Body of pancreas (tissue), 4 donors: ENCODE measurements around the gene NSFL1C.

Experiments used
- POLR2A ChIP-seq, 3 donors: fragments of 450-650 bp; IDR thresholded peaks; one replicate each; pipeline ENCODE4 v1.6.1; 2016; ENCODE audit warnings: antibody characterized with exemption in 3 of 3, mild to moderate bottlenecking in 2 of 3
- TF ChIP-seq, protein P1 (sequence below), 7 experiments: fragments of 450-650 bp in 4 of 7; fragments of 200-600 bp in 3 of 7; sonication (generic) in 3 of 7; IDR thresholded peaks; one replicate each; pipeline ENCODE4 v1.5.1; 2016 to 2019; ENCODE audit warnings: antibody characterized with exemption in 7 of 7

DNA sequence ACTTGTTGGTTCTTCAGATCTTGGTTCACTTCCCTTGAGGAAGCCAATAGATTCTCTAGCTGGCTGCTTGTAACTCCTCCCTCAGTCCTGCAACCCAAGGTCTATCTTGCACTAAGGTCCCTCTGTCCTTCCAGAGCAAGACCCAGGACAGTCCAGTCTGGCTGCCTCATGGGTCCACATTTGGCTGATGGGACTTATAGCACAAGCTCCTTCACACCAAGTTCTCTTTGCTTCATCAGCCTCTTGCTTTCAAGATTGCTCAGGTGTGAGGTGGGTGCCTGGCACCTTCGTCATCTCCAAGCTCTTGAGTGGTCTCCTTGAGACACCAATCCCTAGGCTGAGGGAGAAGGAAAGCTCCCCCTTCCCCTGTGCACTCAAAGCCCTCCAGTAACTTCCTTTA, 28.3 kb downstream of the NSFL1C start:
- TF ChIP-seq, protein P1, sequence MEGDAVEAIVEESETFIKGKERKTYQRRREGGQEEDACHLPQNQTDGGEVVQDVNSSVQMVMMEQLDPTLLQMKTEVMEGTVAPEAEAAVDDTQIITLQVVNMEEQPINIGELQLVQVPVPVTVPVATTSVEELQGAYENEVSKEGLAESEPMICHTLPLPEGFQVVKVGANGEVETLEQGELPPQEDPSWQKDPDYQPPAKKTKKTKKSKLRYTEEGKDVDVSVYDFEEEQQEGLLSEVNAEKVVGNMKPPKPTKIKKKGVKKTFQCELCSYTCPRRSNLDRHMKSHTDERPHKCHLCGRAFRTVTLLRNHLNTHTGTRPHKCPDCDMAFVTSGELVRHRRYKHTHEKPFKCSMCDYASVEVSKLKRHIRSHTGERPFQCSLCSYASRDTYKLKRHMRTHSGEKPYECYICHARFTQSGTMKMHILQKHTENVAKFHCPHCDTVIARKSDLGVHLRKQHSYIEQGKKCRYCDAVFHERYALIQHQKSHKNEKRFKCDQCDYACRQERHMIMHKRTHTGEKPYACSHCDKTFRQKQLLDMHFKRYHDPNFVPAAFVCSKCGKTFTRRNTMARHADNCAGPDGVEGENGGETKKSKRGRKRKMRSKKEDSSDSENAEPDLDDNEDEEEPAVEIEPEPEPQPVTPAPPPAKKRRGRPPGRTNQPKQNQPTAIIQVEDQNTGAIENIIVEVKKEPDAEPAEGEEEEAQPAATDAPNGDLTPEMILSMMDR (IDR thresholded peaks at IDR 0.05), result no peak
- TF ChIP-seq POLR2A (IDR thresholded peaks at IDR 0.05), result no peak
